Type B pancreatic cell (in vitro differentiated cells): ENCODE measurements around the gene KLF12. TPM values are rescaled to one million over a fixed set of nuclear protein-coding genes. Genes with fewer than 3 reads are reported as not detected.

Source experiments
- DNase-seq: peaks from one replicate; pipeline ENCODE4 v3.0.0; 2021; ENCODE audit warnings: mixed read lengths; ENCODE audit not compliant: unreplicated experiment; ENCODE audit errors: extremely low spot score
- H3K27ac Mint-ChIP-seq: 2 replicates; pipeline ENCODE4 v1.8.0; 2021; ENCODE audit warnings: mild to moderate bottlenecking, mixed read lengths
- H3K27me3 Mint-ChIP-seq: 2 replicates; pipeline ENCODE4 v1.8.0; 2021; ENCODE audit warnings: mixed read lengths
- H3K36me3 Mint-ChIP-seq: 2 replicates; pipeline ENCODE4 v1.8.0; 2021; ENCODE audit warnings: mixed read lengths
- H3K4me1 Mint-ChIP-seq: one replicate; pipeline ENCODE4 v1.8.0; 2021; ENCODE audit warnings: mixed read lengths; ENCODE audit not compliant: unreplicated experiment
- H3K4me3 Mint-ChIP-seq: 2 replicates; pipeline ENCODE4 v1.8.0; 2021; ENCODE audit warnings: mild to moderate bottlenecking, mixed read lengths
- H3K9me3 Mint-ChIP-seq: 2 replicates; pipeline ENCODE4 v1.8.0; 2021; ENCODE audit warnings: mixed read lengths
- CTCF ChIP-seq: fragments of 200-600 bp; sonication (generic); conservative IDR thresholded peaks from 2 replicates; pipeline ENCODE4 v1.5.0; 2021; ENCODE audit warnings: antibody characterized with exemption, mild to moderate bottlenecking
- total RNA-seq: library from RNA; stranded (reverse); gene quantifications from 2 replicates; pipeline ENCODE4 v1.2.1, GENCODE V29; 2021; ENCODE audit warnings: low replicate concordance

Gene KLF12
- total RNA-seq, 1 donor from 2014 or later: 30.2 TPM

- Mint-ChIP-seq H3K27me3 (no peaks in the 10 kb centered on the region), H3K27ac (no peak overlapping the region), H3K4me3 (no peak overlapping the region), H3K9me3 (peaks cover 14% of the 10 kb centered on the region), H3K4me1 (peaks cover 9% of the 10 kb centered on the region), H3K36me3 (peaks cover 21% of the 10 kb centered on the region)
- no peak for DNase-seq
- no peak for TF ChIP-seq CTCF
Measured at GRCh38 chr13:74103970-74104555, 30.1 kb downstream of the KLF12 start.

GRCh38 chr13:74103196-74103595 lies 31.0 kb downstream of the KLF12 start:
- no peak overlapping the region for H3K4me3 Mint-ChIP-seq
- H3K4me1 Mint-ChIP-seq: peaks cover 9% of the 10 kb centered on the region
- H3K9me3 Mint-ChIP-seq: peaks cover 10% of the 10 kb centered on the region
- TF ChIP-seq CTCF: no peak
- no peak for DNase-seq
- H3K36me3 Mint-ChIP-seq: peaks cover 21% of the 10 kb centered on the region
- no peak overlapping the region for H3K27ac Mint-ChIP-seq
- no peaks in the 10 kb centered on the region for H3K27me3 Mint-ChIP-seq

- H3K27ac Mint-ChIP-seq: no peak overlapping the region
- no peak for DNase-seq
- H3K9me3 Mint-ChIP-seq: peaks cover 10% of the 10 kb centered on the region
- H3K4me3 Mint-ChIP-seq: no peak overlapping the region
- peaks cover 21% of the 10 kb centered on the region for H3K36me3 Mint-ChIP-seq
- H3K4me1 Mint-ChIP-seq: peaks cover 13% of the 10 kb centered on the region
- no peak for TF ChIP-seq CTCF
- H3K27me3 Mint-ChIP-seq: no peaks in the 10 kb centered on the region
Measured at GRCh38 chr13:74102691-74103090, 31.5 kb downstream of the KLF12 start.

- H3K4me3 Mint-ChIP-seq: no peak overlapping the region
- DNase-seq: no peak
- TF ChIP-seq CTCF: no peak
- peaks cover 21% of the 10 kb centered on the region for H3K36me3 Mint-ChIP-seq
- no peaks in the 10 kb centered on the region for H3K27me3 Mint-ChIP-seq
- peaks cover 18% of the 10 kb centered on the region for H3K4me1 Mint-ChIP-seq
- no peak overlapping the region for H3K27ac Mint-ChIP-seq
- peaks cover 10% of the 10 kb centered on the region for H3K9me3 Mint-ChIP-seq
Measured at GRCh38 chr13:74101436-74101835, 32.8 kb downstream of the KLF12 start.

DNA sequence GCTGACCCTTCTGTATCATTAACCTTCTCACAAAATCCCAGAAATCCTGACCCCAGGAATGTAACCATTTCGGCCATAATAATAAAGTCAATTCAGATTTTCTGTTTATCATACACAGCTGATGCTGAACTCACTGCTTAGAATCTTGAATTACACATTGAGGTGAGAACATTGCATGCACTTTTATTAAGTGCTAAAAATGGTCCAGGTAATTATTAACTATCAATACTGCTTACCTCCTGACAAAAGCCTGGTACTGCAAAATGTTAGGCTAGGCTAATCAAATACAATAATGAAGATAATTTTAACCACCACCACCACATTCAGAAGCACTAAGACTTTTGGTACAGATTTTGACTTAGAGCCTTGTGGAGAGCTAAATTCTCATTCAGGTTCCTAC lies 36.1 kb downstream of the KLF12 start:
- TF ChIP-seq CTCF: no peak
- Mint-ChIP-seq H3K4me3 (no peak overlapping the region), H3K4me1 (peaks cover 21% of the 10 kb centered on the region), H3K9me3 (peaks cover 16% of the 10 kb centered on the region), H3K27ac (no peak overlapping the region), H3K36me3 (peaks cover 23% of the 10 kb centered on the region), H3K27me3 (no peaks in the 10 kb centered on the region)
- no peak for DNase-seq

GRCh38 chr13:74097116-74097515 lies 37.1 kb downstream of the KLF12 start:
- Mint-ChIP-seq H3K4me3 (no peak overlapping the region), H3K27me3 (no peaks in the 10 kb centered on the region), H3K27ac (no peak overlapping the region), H3K36me3 (peaks cover 23% of the 10 kb centered on the region), H3K9me3 (peaks cover 22% of the 10 kb centered on the region), H3K4me1 (peaks cover 28% of the 10 kb centered on the region)
- no peak for TF ChIP-seq CTCF
- DNase-seq: no peak
